Calu3 (cell line): ENCODE data around the gene TBC1D1. TPM values are rescaled to one million over a fixed set of nuclear protein-coding genes. Genes with fewer than 3 reads are reported as not detected.

ENCODE experiments used
- BruUV-seq: library from RNA; stranded (reverse); fragments of 400-500 nt; replicated peaks from 2 replicates; lab custom pipeline; 2021; lab: Mats Ljungman, UMichigan
- CTCF ChIA-PET: fragments of 300-600 bp; sonication (Branson Sonifier 250); formaldehyde crosslinking; loops from one replicate; lab custom pipeline; 2022; ENCODE audit warnings: antibody characterized with exemption; lab: Charles Lee
- DNase-seq: peaks from one replicate; pipeline ENCODE4 v3.0.0; 2022
- H3K27ac Mint-ChIP-seq: one replicate; pipeline ENCODE4 v1.8.0; 2022; ENCODE audit warnings: mixed read lengths; ENCODE audit not compliant: unreplicated experiment
- H3K27me3 Mint-ChIP-seq: one replicate; pipeline ENCODE4 v1.8.0; 2022; ENCODE audit warnings: mixed read lengths; ENCODE audit not compliant: unreplicated experiment
- H3K36me3 Mint-ChIP-seq: one replicate; pipeline ENCODE4 v1.8.0; 2022; ENCODE audit warnings: mild to moderate bottlenecking, moderate library complexity, mixed read lengths; ENCODE audit not compliant: insufficient read depth, unreplicated experiment
- H3K4me1 Mint-ChIP-seq: one replicate; pipeline ENCODE4 v1.8.0; 2022; ENCODE audit warnings: mild to moderate bottlenecking, low read depth, mixed read lengths; ENCODE audit not compliant: unreplicated experiment
- H3K4me3 Mint-ChIP-seq: one replicate; pipeline ENCODE4 v1.8.0; 2022; ENCODE audit warnings: mild to moderate bottlenecking, low read depth, moderate library complexity, mixed read lengths; ENCODE audit not compliant: unreplicated experiment
- H3K9me3 Mint-ChIP-seq: one replicate; pipeline ENCODE4 v1.8.0; 2022; ENCODE audit warnings: low read depth, mixed read lengths; ENCODE audit not compliant: unreplicated experiment
- CTCF ChIP-seq: fragments of 200-600 bp; IDR thresholded peaks from one replicate; pipeline ENCODE4 v1.8.0; 2022; ENCODE audit warnings: antibody characterized with exemption; ENCODE audit not compliant: unreplicated experiment
- intact Hi-C: fragments of 100-400 bp; cut with micrococcal nuclease; formaldehyde crosslinking; loops from one replicate; pipeline ENCODE4 v1.10.0; 2022; ENCODE audit not compliant: unreplicated experiment
- total RNA-seq: library from RNA; stranded (reverse); gene quantifications from 2 replicates; pipeline ENCODE4 v1.2.3, GENCODE V29; 2022

Gene TBC1D1
- total RNA-seq, 1 experiment from 2014 or later = 39.8 TPM

- H3K36me3 Mint-ChIP-seq = peaks cover 5% of the 10 kb centered on the region
- H3K9me3 Mint-ChIP-seq = no peaks in the 10 kb centered on the region
- intact Hi-C loops = no loop called here
- TF ChIP-seq CTCF = no peak
- H3K4me1 Mint-ChIP-seq = no peaks in the 10 kb centered on the region
- CTCF ChIA-PET = no interaction called here
- BruUV-seq = no TSS peak
- no peak for DNase-seq
- H3K4me3 Mint-ChIP-seq = no peak overlapping the region
- H3K27ac Mint-ChIP-seq = no peak overlapping the region
- H3K27me3 Mint-ChIP-seq = no peaks in the 10 kb centered on the region
Observed at GRCh38 chr4:37868238-37868637, 22.6 kb upstream of the TBC1D1 start.

- DNase-seq = no peak
- Mint-ChIP-seq H3K27me3 (no peaks in the 10 kb centered on the region), H3K4me3 (no peak overlapping the region), H3K9me3 (no peaks in the 10 kb centered on the region), H3K4me1 (no peaks in the 10 kb centered on the region), H3K27ac (no peak overlapping the region), H3K36me3 (peaks cover 5% of the 10 kb centered on the region)
- BruUV-seq = no TSS peak
- CTCF ChIA-PET = no interaction called here
- intact Hi-C loops = no loop called here
- no peak for TF ChIP-seq CTCF
Observed at GRCh38 chr4:37872310-37872988, 18.4 kb upstream of the TBC1D1 start.

- intact Hi-C loops = no loop called here
- CTCF ChIA-PET = no interaction called here
- no peak overlapping the region for H3K4me3 Mint-ChIP-seq
- H3K27me3 Mint-ChIP-seq = no peaks in the 10 kb centered on the region
- TF ChIP-seq CTCF = no peak
- DNase-seq = no peak
- H3K27ac Mint-ChIP-seq = no peak overlapping the region
- BruUV-seq = no TSS peak
- H3K36me3 Mint-ChIP-seq = no peaks in the 10 kb centered on the region
- H3K9me3 Mint-ChIP-seq = no peaks in the 10 kb centered on the region
- H3K4me1 Mint-ChIP-seq = no peaks in the 10 kb centered on the region
Observed at GRCh38 chr4:37873386-37873785, 17.5 kb upstream of the TBC1D1 start.

- BruUV-seq = no TSS peak
- H3K4me1 Mint-ChIP-seq = no peaks in the 10 kb centered on the region
- H3K9me3 Mint-ChIP-seq = no peaks in the 10 kb centered on the region
- CTCF ChIA-PET = no interaction called here
- H3K27ac Mint-ChIP-seq = no peak overlapping the region
- H3K4me3 Mint-ChIP-seq = no peak overlapping the region
- no peaks in the 10 kb centered on the region for H3K27me3 Mint-ChIP-seq
- no peaks in the 10 kb centered on the region for H3K36me3 Mint-ChIP-seq
- no peak for DNase-seq
- TF ChIP-seq CTCF = no peak
- intact Hi-C loops = no loop called here
Observed at GRCh38 chr4:37876156-37876555, 14.7 kb upstream of the TBC1D1 start.
